ENCODE data around the gene PRC1.
"Not testable (repeated sequence)": the region's sequence is repeated elsewhere in the genome, so short reads cannot be mapped to it uniquely, and the experiment has no call there.

Gene PRC1

DNA sequence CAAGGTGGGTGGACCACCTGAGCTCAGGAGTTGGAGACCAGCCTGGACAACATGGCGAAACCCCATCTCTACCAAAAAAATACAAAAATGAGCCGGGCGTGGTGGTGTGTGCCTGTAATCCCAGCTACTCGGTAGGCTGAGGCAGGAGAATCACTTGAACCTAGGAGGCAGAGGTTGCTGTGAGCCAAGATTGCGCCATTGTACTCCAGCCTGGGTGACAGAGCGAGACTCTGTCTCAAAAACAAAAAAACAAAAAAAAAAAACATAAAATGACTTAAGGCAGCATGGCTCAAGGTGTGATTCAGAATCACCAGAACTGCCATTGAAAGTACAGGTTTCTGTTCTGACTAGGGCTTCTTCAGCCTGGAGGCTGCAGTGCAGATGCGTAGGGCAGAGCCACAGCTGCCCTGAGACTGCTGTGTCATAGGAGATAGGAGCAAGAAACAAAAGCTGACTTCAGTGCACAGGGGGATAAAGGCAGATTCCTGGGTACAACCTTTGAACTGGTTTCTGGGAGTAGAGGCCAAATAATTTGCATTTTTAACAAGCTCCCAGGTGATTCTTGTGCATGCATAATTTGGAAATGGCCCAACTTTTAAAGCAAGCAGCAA is 71.5 kb downstream of the PRC1 start:
- H3K9me3 ChIP-seq (ENCODE audit: control insufficient read depth, insufficient read depth, low read length); H3K4me3 ChIP-seq (ENCODE audit: low read depth, low read length); H3K4me1 ChIP-seq (ENCODE audit: control insufficient read depth, insufficient read depth, low read length); H3K27me3 ChIP-seq (ENCODE audit: control insufficient read depth, insufficient read depth, low read length); H3K9ac ChIP-seq (ENCODE audit: low read depth, low read length); H3K36me3 ChIP-seq (ENCODE audit: control insufficient read depth, insufficient read depth, low read length): not testable (repeated sequence)

- Histone ChIP-seq H3K4me1 (ENCODE audit: control insufficient read depth, insufficient read depth, low read length) (no peaks in the 10 kb centered on the region), H3K27me3 (ENCODE audit: control insufficient read depth, insufficient read depth, low read length) (no peaks in the 10 kb centered on the region), H3K36me3 (ENCODE audit: control insufficient read depth, insufficient read depth, low read length) (peaks cover 9% of the 10 kb centered on the region), H3K9ac (ENCODE audit: low read depth, low read length) (no peak overlapping the region), H3K9me3 (ENCODE audit: control insufficient read depth, insufficient read depth, low read length) (no peaks in the 10 kb centered on the region), H3K4me3 (ENCODE audit: low read depth, low read length) (no peak overlapping the region)
Measured at GRCh38 chr15:90921887-90922286, 72.4 kb downstream of the PRC1 start.

DNA sequence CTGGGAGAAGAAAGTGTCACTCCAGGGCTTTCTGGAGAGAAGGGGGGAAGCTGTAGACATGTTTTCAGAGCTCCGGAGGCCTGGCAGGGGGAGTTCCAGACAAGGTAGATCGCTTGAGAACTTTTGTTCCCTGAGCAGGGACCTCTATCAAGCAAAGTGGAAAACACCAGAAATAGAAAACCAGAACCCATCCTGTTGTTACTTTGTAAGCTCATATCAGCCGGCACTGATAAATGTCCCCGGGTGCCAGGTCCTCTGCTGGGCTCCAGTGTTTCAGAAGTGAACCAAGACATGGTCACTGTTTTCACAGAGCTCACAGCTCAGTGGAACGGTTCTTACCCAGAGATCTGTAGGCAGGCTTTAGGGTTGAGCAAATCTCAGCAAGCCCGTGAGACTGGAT is 75.5 kb downstream of the PRC1 start:
- Histone ChIP-seq H3K36me3 (ENCODE audit: control insufficient read depth, insufficient read depth, low read length) (peaks cover 9% of the 10 kb centered on the region), H3K4me3 (ENCODE audit: low read depth, low read length) (no peak overlapping the region), H3K9me3 (ENCODE audit: control insufficient read depth, insufficient read depth, low read length) (no peaks in the 10 kb centered on the region), H3K9ac (ENCODE audit: low read depth, low read length) (no peak overlapping the region), H3K27me3 (ENCODE audit: control insufficient read depth, insufficient read depth, low read length) (no peaks in the 10 kb centered on the region), H3K4me1 (ENCODE audit: control insufficient read depth, insufficient read depth, low read length) (no peaks in the 10 kb centered on the region)

DNA sequence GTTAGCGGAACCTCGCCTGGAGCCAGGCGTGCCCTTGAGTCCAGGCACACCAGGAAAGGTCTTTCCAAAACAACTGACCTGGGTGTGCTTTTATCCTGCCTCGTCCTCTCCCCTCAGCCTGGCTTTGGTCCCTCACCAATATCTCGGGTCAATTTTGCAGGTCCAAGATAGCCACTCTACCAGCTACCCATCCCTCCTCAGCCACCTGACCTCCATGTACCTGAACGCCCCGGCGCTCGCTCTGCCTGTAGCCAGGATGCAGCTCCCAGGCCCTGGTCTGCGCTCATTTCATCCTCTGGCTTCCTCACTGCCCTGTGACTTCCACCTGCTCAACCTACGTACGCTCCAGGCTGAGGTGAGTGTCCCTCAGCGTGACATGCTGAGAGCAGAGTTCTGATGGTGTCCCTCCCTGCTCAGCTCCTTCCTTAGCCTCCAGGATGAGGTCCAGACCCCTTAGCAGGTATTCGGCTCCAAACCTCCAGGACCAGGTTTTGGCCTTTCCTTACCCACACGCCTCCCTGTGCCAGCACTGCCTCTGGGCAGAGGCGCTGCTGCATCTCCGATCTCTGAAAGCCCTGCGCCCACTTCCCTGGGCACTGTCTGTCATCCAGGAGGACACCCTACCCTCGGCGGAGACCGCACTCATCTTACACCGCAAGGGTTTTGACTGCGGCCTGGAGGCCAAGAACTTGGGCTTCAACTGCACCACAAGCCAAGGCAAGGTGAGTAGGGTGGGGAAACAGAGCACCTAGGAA is 76.1 kb downstream of the PRC1 start:
- Histone ChIP-seq H3K4me3 (ENCODE audit: low read depth, low read length) (no peak overlapping the region), H3K9me3 (ENCODE audit: control insufficient read depth, insufficient read depth, low read length) (no peaks in the 10 kb centered on the region), H3K9ac (ENCODE audit: low read depth, low read length) (no peak overlapping the region), H3K36me3 (ENCODE audit: control insufficient read depth, insufficient read depth, low read length) (peaks cover 9% of the 10 kb centered on the region), H3K27me3 (ENCODE audit: control insufficient read depth, insufficient read depth, low read length) (no peaks in the 10 kb centered on the region), H3K4me1 (ENCODE audit: control insufficient read depth, insufficient read depth, low read length) (no peaks in the 10 kb centered on the region)

- H3K36me3 ChIP-seq (ENCODE audit: control insufficient read depth, insufficient read depth, low read length), result peaks cover 9% of the 10 kb centered on the region
Measured at GRCh38 chr15:90917569-90917968, 76.8 kb downstream of the PRC1 start.

DNA sequence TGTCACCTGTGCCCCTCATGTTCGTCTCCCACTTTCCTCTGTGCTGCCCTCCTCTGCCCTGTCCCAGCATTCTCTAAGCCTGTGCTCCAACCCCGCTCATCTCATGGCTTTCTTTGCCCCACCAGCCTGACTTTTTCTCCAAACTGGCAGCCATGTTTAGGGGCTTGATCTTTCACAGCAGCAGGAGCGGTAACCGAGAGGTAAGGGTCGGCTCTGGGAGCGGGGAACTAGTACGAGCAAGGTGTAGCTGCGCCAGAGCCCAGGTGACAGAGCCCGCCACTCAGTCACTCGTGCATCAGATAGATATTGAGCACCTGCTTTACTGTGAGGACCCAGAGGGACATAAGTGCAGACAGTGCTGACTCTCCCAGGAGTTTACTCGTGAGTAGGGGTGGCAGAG is 77.9 kb downstream of the PRC1 start:
- H3K9me3 ChIP-seq (ENCODE audit: control insufficient read depth, insufficient read depth, low read length), result no peaks in the 10 kb centered on the region
- no peaks in the 10 kb centered on the region for H3K4me1 ChIP-seq (ENCODE audit: control insufficient read depth, insufficient read depth, low read length)
- H3K9ac ChIP-seq (ENCODE audit: low read depth, low read length), result no peak overlapping the region
- no peak overlapping the region for H3K4me3 ChIP-seq (ENCODE audit: low read depth, low read length)
- H3K36me3 ChIP-seq (ENCODE audit: control insufficient read depth, insufficient read depth, low read length), result peaks cover 9% of the 10 kb centered on the region
- H3K27me3 ChIP-seq (ENCODE audit: control insufficient read depth, insufficient read depth, low read length), result no peaks in the 10 kb centered on the region

More at GRCh38 chr15:90917569-90917968, 76.8 kb downstream of the PRC1 start:
- Histone ChIP-seq H3K4me3 (ENCODE audit: low read depth, low read length) (no peak overlapping the region), H3K9me3 (ENCODE audit: control insufficient read depth, insufficient read depth, low read length) (no peaks in the 10 kb centered on the region), H3K27me3 (ENCODE audit: control insufficient read depth, insufficient read depth, low read length) (no peaks in the 10 kb centered on the region), H3K4me1 (ENCODE audit: control insufficient read depth, insufficient read depth, low read length) (no peaks in the 10 kb centered on the region), H3K9ac (ENCODE audit: low read depth, low read length) (no peak overlapping the region)

All from iPS-15b (cell line).